ENCODE data around the gene SETD9.

The SETD9 gene

DNA sequence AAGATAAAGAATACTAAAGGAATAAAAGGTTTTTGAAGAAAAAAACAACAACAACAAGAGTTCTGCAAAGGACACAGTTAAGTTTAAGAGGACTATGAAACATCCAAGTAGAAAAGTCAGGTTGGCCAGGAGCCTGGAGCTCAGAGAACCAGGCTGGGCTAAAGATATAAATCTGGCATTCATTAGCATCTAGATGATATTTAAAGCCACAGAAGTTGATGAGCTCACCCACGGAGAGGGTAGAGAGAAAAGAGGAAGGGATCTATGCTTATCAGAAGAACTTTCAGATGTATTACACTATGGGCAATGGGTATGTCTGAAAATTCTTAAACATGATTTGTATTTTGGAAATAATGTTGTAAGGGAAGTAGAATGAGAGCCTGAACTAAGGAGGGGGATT is 32.6 kb downstream of the SETD9 start:
- DNase-seq = no peak

DNA sequence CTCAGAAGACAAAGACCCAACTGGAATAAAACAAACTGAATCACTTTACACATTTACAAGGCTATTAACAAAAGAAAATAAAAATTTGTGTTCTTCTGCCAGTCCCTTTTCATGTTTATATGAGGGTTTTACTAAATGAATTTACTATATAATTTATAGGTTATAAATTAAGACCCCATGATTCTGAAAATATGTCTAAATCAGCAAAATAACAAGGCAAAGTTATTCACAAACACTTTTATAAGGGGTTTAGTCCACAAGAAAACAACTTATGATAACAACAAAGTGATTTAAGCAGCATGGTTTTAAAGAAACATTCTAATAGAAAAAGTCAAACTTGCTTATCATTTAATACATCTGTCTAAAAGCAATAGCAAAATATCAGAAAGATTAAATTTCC is 37.7 kb downstream of the SETD9 start:
- DNase-seq = no peak

- no peak for DNase-seq
Measured at GRCh38 chr5:56950626-56951125, 41.3 kb downstream of the SETD9 start.

DNA sequence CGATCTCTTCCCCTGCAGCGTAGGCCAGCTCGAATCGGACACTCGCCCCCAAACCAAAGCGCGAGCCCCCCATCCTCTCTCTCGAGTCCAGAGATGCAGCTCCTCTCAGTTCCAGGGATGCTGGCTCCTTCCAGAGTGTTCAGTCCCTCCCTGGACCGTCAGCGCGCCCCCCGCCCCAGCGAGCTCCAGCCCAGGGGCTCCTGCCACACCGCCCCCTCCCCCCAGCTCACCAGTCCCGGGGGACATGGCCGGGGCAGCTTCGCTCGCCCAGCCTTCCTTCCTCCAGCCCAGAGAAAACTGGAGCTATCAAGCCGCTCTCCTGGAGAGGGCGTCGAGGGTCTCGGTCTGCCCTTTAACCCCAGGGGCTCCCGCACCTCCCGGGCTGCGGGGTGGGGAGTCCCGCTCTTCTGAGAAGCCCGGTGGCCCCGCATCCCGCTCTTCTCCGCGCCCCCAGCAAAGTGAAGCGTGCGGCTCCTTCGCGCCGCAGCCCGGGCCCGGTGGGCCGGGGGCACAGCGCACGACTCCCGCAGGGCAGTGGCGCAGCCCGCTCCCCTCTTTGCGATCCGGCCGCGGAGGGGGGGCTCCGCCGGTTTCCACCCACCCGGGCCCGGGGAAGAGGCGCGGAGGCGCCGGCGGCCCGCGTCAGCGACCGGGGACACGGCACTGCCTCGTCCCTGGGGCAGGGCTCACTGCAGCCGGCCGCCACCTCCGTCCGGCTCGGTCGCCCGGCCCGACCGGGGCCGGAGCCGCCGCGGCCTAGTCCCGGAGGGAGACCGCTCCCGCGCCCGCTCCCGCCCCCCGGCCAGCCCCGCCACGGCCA is 41.9 kb downstream of the SETD9 start:
- DNase-seq = no peak

DNA sequence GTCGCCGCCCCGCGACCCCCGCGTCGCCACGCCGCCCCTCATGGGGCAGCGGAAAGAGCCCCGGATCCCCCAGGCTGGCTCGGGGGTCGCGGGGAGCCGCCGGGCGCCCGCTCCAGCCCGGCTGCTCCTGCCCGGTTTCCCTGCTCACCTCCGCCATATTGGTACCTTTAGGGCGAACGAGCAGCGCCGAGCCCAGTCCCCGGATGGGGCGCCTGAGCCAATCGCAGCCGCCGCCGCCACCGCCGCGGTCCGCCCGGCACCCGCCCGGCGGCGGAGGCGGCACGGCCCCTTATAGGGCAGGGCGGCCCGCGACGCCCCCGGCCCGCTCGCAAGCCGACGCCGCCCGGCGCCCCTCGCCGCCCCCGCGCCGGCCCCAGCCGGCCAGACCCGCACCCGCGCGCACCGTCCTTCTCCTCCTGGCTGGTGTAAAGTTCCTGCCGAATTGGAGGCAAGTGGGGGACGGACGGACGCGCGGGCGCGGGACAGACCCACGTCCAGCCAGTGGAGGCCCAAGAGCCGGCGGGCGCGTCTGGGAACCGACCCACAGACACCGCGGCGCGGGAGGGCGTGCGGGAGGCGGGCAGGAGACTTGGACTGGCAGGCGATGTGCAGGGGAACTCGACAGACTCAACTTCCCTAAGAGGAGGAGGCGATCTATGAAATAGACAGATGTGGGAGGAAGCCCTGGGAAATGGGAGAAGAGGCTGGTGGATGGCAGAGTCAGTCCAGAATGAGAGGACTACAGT is 42.7 kb downstream of the SETD9 start, which contains the start of gene MIER3:
TSS of gene MIER3 (minus strand) at position 178 of the 746 bp plus-strand sequence. CDS start at position 157, 21 bp downstream.
- peak; percentile 5 for DNase-seq

DNA sequence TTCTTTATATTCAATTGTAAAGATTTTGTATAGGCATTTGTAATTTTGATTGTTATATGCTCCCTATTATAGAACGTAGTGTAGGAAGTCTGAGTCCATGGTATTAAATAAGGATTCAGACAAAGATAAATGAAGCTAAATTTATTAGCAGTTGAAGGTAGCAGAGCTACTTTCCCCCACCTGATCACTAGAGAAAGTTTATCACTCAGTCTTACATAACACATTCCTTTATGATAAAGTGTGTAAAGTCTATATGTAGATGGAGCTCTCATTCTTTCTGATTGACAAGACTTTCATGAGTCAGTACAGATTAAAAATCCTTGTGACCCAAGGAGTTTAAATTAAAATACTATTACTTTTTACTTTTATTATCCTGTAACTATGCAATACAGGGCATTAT is 44.9 kb downstream of the SETD9 start:
- no peak for DNase-seq

- no peak for DNase-seq
Measured at GRCh38 chr5:56958595-56958994, 49.2 kb downstream of the SETD9 start.

DNA sequence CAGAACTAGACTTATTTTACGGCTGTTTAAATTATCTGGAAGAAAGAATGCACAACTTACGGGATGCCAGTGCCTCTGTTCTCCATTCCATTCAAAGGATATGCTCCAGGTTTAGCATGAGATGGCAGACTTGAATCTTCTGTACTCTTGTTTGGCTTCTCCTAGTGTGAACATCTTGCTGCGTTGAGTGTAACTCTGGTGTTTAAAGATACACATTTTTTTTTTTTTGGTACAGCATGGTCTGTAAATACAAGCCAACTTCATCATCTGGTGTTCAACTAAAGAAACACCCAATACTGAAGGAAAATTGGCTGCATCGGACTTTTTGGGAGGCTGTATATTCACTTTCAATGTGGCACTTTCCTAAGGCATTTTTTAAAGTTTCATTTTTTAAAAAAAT is 49.9 kb downstream of the SETD9 start:
- no peak for DNase-seq

- DNase-seq = no peak
Measured at GRCh38 chr5:56961746-56962145, 52.4 kb downstream of the SETD9 start.

DNA sequence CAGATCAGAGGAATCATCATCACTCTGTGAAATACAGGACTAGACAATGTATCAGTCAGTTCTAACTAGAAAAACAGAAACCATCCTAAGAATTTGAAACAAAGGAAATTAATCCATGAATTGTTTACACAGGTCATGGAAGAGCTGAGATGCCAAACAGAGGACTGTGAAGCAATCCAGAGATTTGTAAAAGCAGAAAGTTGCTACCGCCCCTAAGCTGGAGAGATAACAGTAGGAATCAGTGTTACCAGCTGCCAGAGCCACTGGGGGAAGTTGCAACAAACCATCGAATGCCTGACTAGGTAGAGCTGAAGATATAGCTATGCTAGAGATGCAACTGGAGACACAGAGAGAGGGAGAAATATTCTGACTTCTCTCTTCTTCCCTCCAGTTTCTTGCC is 52.9 kb downstream of the SETD9 start:
- no peak for DNase-seq

DNA sequence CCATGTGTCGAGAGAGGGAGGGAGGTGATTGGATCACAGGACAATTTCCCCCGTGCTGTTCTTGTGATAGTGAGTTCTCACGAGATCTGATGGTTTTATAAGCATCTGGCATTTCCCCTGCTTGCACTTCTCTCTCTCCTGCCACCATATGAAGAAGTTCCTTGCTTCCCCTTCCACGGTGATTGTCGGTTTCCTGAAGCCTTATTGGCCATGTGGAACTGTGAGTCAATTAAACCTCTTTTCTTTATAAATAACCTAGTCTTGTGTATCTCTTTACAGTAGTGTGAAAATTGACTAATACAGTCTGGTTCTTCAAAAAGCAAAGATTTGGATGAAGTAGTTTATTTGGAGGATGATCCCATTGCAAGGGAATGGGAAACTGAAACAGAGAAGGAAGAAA is 53.9 kb downstream of the SETD9 start:
- no peak for DNase-seq

GRCh38 chr5:56964173-56964572 is 54.8 kb downstream of the SETD9 start:
- DNase-seq = no peak

Measured in NCI-H187 treated with DMSO at 0.1 percent for 48 hours (cell line).